ENCODE measurements around the gene OR2B2. TPM values are rescaled to one million over a fixed set of nuclear protein-coding genes. Genes with fewer than 3 reads are reported as not detected.

Gene OR2B2
- total RNA-seq, 1 donor from 2014 or later, result not detected

DNA sequence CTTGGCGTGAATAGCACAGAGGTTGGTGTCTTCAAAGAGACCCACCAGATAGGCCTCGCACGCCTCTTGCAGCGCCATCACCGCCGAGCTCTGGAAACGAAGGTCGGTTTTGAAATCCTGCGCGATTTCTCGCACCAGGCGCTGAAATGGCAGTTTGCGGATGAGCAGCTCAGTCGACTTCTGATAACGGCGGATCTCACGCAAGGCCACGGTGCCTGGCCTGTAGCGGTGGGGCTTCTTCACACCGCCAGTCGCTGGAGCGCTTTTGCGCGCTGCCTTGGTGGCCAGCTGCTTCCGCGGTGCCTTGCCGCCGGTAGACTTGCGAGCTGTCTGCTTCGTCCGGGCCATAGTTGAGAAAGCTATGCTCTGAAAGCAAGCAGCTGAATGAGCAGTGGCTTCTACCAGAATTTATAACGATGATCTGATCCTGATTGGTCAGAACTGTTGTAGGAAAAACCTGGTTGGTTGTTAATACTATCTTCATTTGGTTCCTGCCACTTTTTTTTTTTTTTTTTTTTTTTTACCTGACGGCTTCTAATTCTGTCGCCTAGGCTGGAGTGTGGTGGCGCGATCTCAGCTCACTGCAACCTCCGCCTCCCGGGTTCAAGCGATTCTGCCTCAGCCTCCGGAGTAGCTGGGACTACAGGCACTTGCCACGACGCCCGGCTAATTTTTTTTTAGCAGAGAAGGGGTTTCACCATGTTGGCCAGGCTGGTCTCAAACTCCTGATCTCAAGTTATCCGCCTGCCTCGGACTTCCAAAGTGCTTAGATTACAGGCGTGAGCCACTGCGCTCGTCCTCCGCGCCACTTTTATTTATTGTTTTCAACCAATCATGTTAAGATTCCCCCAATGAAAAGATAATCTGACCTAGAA is 21.5 kb downstream of the OR2B2 start:
- H3K27ac Mint-ChIP-seq, result no peak overlapping the region
- no peak overlapping the region for H3K4me3 Mint-ChIP-seq
- TF ChIP-seq, protein P1, sequence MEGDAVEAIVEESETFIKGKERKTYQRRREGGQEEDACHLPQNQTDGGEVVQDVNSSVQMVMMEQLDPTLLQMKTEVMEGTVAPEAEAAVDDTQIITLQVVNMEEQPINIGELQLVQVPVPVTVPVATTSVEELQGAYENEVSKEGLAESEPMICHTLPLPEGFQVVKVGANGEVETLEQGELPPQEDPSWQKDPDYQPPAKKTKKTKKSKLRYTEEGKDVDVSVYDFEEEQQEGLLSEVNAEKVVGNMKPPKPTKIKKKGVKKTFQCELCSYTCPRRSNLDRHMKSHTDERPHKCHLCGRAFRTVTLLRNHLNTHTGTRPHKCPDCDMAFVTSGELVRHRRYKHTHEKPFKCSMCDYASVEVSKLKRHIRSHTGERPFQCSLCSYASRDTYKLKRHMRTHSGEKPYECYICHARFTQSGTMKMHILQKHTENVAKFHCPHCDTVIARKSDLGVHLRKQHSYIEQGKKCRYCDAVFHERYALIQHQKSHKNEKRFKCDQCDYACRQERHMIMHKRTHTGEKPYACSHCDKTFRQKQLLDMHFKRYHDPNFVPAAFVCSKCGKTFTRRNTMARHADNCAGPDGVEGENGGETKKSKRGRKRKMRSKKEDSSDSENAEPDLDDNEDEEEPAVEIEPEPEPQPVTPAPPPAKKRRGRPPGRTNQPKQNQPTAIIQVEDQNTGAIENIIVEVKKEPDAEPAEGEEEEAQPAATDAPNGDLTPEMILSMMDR (conservative IDR thresholded peaks at IDR 0.05), result no peak
- peak; percentile 80 for DNase-seq (ENCODE audit: extremely low spot score, unreplicated experiment)
- no peaks in the 10 kb centered on the region for H3K9me3 Mint-ChIP-seq
- H3K4me1 Mint-ChIP-seq (ENCODE audit: unreplicated experiment), result peaks cover 18% of the 10 kb centered on the region
- H3K36me3 Mint-ChIP-seq, result no peaks in the 10 kb centered on the region
- H3K27me3 Mint-ChIP-seq, result no peaks in the 10 kb centered on the region

DNA sequence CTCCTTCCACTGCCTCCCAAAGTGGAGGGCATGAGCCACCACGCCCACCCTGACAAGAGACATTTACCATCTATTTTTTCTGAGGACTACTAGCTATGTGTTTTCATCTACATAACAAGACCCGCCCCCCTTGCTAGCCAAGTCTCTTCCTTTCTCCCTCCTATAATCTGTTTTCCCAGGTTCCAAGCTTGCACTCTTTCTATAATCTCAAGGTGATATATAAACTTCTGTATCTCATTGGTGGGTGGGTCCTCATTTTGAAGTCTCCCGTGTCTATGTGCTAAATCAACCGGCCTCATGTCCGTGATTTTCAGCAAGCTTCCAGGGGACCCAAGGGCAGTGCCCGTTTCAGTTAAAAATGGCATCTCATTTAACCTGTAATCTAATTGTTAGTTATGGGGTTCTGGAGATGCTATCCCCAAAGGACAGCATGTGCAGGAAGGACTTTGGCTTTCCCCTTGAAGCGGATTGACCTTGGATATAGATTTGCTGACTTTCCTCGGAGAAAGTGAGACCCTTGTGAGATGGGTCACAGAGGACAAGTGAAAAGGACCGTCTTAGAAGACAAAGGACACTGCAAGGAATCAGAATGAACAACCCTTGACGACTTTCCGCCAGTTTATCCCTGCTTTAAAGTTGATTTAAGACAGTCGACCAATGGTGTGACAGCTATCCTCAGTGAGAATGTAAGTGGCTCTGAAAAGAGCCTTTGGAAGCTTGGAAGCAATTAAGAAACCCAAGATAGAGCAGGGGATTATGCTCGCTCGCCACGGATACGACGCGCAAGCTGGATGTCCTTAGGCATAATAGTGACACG is 22.4 kb downstream of the OR2B2 start:
- Mint-ChIP-seq H3K36me3 (no peaks in the 10 kb centered on the region), H3K27ac (no peak overlapping the region), H3K27me3 (no peaks in the 10 kb centered on the region), H3K9me3 (no peaks in the 10 kb centered on the region), H3K4me3 (no peak overlapping the region), H3K4me1 (ENCODE audit: unreplicated experiment) (peaks cover 18% of the 10 kb centered on the region)
- no peak for DNase-seq (ENCODE audit: extremely low spot score, unreplicated experiment)
- TF ChIP-seq, protein P1 (conservative IDR thresholded peaks at IDR 0.05), result no peak

DNA sequence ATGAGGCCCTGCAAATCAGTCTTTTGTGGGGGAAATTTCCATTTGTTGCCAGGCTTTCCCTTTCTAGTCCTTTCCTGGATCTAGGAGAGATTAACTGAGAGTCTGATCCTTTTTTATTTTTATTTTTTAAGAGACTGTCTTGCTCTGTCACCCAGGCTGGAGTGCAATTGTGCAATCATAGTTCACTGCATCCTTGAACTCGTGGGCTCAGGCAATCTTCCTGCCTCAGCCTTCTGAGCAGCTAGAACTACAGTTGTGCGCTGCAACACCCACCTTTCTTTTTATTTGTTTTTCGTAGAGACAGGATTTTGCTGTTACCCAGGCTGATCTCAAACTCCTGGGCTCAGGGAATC is 22.9 kb downstream of the OR2B2 start:
- TF ChIP-seq, protein P1 (conservative IDR thresholded peaks at IDR 0.05), result no peak
- Mint-ChIP-seq H3K27ac (no peak overlapping the region), H3K36me3 (no peaks in the 10 kb centered on the region), H3K27me3 (no peaks in the 10 kb centered on the region), H3K4me3 (no peak overlapping the region), H3K4me1 (ENCODE audit: unreplicated experiment) (peaks cover 18% of the 10 kb centered on the region), H3K9me3 (no peaks in the 10 kb centered on the region)
- DNase-seq (ENCODE audit: extremely low spot score, unreplicated experiment), result no peak

DNA sequence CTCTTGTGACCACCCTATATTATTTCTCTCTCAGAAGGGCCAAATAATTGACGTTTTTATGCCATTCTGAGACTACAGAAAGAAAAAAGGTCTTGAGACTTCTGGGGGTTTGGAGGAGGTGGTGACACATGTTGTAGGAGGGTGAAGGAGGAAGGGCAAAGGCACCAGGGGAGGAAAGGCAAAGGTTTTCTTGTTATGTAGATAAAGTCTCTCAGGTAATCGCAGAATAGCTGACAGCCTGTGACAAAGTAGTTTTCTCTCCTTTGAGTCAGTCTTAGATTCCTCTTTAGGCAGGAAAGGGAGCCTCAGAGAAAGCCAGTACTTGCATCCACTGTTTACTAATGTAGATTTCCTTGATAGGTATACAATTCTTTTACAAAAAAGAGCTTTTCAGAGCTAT is 23.6 kb downstream of the OR2B2 start:
- Mint-ChIP-seq H3K9me3 (no peaks in the 10 kb centered on the region), H3K27ac (no peak overlapping the region), H3K4me1 (ENCODE audit: unreplicated experiment) (peaks cover 18% of the 10 kb centered on the region), H3K36me3 (no peaks in the 10 kb centered on the region), H3K4me3 (peak overlapping the region; percentile 17), H3K27me3 (no peaks in the 10 kb centered on the region)
- TF ChIP-seq, protein P1 (conservative IDR thresholded peaks at IDR 0.05), result no peak
- DNase-seq (ENCODE audit: extremely low spot score, unreplicated experiment), result no peak

DNA sequence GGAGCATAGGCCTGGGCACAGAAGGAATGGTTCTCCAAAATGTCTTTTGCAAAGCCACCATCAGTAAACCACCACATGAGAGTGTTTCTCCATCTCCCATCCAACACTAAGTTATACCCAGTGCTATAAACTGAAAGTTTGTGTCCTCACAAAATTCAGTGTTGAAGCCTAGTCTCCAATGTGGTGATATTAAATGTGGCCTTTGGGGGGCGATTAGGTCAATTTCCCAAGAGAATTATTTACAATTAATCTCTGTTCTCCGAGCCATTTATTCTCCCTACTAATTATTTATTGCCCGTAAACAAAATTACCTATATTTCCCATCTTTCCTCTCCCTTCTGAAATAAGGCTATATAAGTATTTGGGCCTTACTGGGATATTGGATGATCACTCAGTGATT is 26.1 kb downstream of the OR2B2 start:
- H3K4me3 Mint-ChIP-seq, result no peak overlapping the region
- no peak overlapping the region for H3K27ac Mint-ChIP-seq

More for the DNA sequence above, 26.1 kb downstream of the OR2B2 start:
- Mint-ChIP-seq H3K27me3 (no peaks in the 10 kb centered on the region), H3K36me3 (no peaks in the 10 kb centered on the region), H3K9me3 (no peaks in the 10 kb centered on the region), H3K4me1 (ENCODE audit: unreplicated experiment) (peaks cover 13% of the 10 kb centered on the region)
- DNase-seq (ENCODE audit: extremely low spot score, unreplicated experiment), result no peak
- TF ChIP-seq, protein P1 (conservative IDR thresholded peaks at IDR 0.05), result no peak
